RPMI7951 (cell line): ENCODE results near the gene QRICH2. TPM values are rescaled to one million over a fixed set of nuclear protein-coding genes. Genes with fewer than 3 reads are reported as not detected.
"Not testable (repeated sequence)": the region's sequence is repeated elsewhere in the genome, so short reads cannot be mapped to it uniquely, and the experiment has no call there.

Source experiments
- DNase-seq: peaks from one replicate; pipeline ENCODE4 v3.0.0-alpha.2; 2012; ENCODE audit warnings: low read depth
- total RNA-seq: library from RNA; depleted of rRNA; stranded (reverse); fragments of >200 nt; shearing (Covaris generic); gene quantifications from 2 replicates; pipeline ENCODE4 v1.2.3, GENCODE V29; 2014

Gene QRICH2
- total RNA-seq, 1 experiment from 2014 or later, result 0.48 TPM

- DNase-seq, result peak; percentile 52
Measured at GRCh38 chr17:76266244-76266938, 41.7 kb downstream of the QRICH2 start.

- DNase-seq, result no peak
Measured at GRCh38 chr17:76265624-76266243, 42.3 kb downstream of the QRICH2 start.

GRCh38 chr17:76264755-76265623 lies 43.1 kb downstream of the QRICH2 start, which contains the start of gene UBALD2:
Gene UBALD2, plus strand, starts transcription at chr17:76265348. Its CDS starts 158 bp downstream, at chr17:76265506.
- peak; percentile 99 for DNase-seq

DNA sequence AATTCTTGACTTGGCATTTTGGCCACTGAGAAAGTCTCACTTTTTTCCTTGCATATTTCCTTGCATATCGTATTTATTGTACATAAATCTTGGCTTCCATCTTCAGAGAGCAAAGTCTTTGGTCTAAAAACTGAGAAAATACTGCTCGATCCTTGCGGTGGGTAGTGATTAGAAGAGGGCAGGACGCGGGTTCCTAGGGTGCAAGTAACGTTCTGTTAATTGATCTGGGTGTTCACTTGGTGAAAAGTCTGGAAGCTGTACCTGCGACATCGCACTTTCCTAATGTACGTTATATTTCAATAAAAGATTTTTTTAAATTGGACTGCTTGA lies 43.7 kb downstream of the QRICH2 start:
- no peak for DNase-seq

DNA sequence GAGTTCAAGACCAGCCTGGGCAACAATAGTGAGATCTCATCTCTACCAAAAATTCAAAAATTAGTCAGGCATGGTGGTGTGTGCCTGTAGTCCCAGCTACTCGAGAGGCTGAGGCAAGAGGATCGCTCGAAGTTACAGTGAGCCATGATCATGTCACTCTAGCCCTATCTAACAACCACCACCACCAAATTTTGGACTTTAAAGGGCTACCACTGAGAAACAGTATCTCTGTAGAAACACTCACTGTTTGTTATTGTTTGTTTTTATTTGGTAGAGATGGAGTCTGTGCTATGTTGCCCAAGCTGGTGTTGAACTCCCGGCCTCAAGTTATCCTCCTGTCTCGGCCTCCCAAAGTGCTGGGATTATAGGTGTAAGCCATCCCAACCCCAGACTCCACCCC lies 44.2 kb downstream of the QRICH2 start:
- DNase-seq, result no peak

DNA sequence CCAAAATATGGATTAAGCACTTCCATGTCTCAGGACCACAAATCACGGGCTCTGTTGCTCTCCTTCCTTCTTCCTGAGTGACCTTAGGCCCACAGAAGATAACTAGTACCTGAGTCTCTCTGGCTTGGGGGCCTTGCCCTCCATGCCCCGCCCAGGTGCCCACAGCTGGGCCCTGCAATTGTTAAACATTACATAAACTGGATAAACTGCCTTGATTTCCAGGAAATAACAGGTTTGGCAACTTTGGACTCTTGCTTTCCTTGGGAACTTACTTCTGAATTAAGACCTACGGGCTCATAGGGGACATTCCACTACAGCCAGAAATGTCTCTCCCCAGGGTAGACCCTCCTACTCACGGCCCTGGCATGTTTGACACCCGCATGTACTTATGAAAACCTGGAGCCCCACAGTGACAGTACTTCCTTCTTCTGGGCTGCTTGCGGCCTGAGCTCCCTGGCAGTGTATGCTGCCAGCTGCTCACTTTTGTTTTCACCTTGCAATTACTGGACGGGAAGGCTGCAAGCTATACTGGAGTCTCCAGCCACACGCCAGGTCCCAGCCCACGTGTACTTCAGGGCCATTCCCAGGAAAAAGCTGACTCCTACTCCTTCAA lies 45.2 kb downstream of the QRICH2 start:
- DNase-seq, result no peak

DNA sequence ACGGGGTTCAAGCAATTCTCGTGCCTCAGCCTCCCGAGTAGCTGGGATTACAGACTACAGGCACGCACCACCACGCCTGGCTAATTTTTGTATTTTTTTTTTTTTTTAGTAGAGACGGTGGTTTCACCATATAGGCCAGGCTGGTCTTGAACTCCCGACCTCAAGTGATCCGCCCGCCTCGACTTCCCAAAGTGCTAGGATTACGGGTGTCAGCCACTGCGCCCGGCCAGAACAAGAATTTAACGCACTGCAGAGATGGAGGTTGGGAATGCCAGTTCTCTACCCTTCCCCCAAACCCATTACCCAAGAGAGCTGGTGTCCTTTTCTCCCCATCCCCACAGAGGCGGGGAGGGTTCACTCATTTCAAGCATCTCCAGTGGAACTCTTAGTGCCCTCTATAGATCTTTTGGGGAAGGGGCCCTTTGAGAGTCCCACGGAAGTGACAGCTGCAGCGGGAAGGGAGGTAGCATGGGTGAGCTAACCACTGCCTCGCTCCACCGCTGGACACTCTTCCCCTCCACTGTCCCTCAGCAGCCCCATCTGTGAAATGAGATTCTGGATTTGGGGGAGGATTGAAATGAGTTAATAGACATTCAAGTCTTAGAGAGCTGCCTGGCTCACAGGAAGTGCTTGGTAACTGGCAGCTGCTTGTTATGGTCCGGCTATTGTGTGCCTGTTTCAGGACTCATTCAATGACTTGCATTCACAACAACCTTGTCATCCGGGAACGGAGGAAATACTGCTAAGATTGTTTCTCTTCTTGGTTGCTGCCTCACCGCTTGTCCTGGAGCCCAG lies 46.5 kb downstream of the QRICH2 start:
- DNase-seq, result peak; percentile 65

GRCh38 chr17:76260669-76261068 lies 47.4 kb downstream of the QRICH2 start:
- no peak for DNase-seq

- DNase-seq, result no peak
Measured at GRCh38 chr17:76260220-76260619, 47.9 kb downstream of the QRICH2 start.

DNA sequence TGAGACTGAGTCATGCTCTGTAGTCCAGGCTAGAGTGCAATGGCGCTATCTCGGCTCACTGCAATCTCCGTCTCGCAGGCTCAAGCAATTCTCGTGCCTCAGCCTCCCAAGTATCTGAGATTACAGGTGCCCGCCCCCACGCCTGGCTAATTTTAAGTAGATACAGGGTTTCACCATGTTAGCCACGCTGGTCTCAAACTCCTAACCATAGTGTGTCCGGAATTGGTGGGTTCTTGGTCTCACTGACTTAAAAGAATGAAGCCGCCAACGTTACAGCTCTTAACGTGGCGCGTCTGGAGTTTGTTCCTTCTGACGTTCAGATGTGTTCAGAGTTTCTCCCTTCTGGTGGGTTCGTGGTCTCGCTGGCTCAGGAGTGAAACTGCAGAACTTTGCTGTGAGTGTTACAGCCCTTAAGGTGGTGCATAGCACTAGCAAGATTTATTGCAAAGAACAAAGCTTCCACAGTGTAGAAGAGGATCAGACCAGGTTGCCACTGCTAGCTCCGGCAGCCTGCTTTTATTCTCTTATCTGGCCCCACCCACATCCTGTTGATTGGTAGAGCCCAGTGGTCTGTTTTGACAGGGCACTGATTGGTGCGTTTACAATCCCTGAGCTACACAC lies 51.5 kb downstream of the QRICH2 start:
- DNase-seq, result not testable (repeated sequence)

DNA sequence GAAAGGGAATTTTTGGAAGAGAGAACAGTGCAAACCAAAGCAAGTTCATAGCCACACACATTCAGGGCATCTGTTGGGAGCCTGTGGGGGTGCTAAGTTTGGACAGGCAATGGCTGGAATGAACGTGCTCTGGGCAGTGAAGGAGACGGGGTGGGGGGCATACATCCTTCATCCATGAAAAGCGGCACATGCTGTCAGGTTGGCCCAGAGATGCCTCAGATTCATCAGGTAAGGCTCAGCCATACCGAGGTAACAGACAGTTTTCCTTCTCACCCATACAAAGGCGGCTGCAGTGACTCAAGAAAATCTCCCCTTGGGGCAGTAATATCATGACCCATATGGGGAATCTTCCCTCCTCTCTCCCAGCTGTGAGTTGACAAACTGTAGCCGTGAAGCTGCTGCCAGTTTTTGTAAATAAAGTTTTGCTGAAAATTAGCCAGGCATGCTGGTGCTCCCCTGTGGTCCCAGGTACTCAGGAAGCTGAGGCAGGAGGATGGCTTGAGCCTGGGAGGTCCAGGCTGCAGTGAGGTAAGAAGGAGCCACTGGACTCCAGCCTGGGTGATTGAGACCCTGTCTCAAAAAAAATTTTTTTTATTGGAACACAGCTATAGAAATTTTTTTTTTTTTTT lies 52.2 kb downstream of the QRICH2 start:
- DNase-seq, result peak; percentile 66

- no peak for DNase-seq
Measured at GRCh38 chr17:76254275-76254674, 53.8 kb downstream of the QRICH2 start.

GRCh38 chr17:76253841-76254240 lies 54.2 kb downstream of the QRICH2 start:
- no peak for DNase-seq

- not testable (repeated sequence) for DNase-seq
Measured at GRCh38 chr17:76252967-76253766, 54.9 kb downstream of the QRICH2 start.

DNA sequence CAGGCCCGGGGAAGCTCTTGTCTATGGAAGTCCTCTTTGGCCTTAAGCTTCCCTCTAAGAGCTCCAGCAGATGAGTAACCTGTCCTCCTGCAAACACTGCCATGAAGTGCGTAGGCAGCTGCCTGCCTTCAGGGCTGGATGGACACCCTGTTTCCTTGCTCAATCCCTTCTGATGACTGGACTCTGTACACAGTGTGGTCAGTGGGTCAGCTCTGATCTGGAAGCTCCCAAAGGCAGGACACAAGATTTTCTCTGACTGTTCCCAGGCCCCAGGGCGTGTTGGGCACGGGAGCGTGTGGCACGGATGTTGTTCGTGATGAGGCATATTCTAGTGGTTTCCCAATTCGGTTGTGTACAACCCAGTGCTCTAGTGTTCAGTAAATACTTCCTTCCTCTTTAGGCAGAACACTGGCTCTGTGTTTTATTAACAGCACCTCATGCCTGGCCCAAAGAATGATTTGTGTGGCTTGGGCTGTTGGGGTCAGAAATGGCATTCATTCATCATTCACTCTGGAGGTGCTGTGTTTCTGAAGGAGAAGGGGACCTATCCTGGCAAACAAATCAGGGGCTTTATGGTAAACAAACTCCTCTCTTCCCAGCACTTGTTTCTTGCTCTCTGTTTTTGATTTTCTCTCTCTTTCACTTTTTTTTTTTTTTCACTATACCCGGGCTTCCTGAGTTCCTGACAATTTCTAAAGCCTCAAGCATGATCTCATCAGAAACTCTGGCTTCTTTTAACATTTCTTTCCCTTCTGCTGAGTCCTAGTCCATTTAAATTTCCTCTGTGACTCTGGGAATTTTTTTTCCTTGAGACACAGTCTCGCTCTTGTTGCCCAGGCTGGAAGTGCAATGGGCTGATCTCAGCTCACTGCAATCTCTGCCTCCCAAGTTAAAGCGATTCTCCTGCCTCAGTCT lies 55.8 kb downstream of the QRICH2 start:
- DNase-seq, result peak; percentile 99

- DNase-seq, result no peak
Measured at GRCh38 chr17:76251478-76252039, 56.5 kb downstream of the QRICH2 start.

DNA sequence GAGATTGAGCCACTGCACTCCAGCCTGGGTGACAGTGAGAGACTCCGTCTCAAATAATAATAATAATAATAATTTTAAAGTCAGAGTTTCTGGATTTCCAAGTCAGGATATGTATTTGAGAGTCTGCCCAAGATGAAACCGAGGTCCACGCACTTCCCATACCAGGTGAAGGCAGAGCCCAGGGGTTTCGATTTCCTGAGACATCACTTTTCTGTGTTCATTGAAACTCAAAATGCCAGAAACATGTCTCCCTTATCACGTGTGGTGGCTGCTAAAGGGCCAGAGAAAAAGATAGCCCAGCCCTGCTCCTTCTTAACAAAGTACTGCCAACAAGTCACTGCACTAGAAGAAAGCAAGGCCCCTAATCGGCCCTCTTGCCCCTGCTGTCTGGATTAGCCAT lies 57.9 kb downstream of the QRICH2 start:
- DNase-seq, result no peak
